ENCODE data around the gene KRTAP12-3. TPM values are rescaled to one million over a fixed set of nuclear protein-coding genes. Genes with fewer than 3 reads are reported as not detected.
"Not testable (repeated sequence)": the region's sequence is repeated elsewhere in the genome, so short reads cannot be mapped to it uniquely, and the experiment has no call there.

KRTAP12-3 gene
- total and polyA plus RNA-seq, 4 donors, result not detected

DNA sequence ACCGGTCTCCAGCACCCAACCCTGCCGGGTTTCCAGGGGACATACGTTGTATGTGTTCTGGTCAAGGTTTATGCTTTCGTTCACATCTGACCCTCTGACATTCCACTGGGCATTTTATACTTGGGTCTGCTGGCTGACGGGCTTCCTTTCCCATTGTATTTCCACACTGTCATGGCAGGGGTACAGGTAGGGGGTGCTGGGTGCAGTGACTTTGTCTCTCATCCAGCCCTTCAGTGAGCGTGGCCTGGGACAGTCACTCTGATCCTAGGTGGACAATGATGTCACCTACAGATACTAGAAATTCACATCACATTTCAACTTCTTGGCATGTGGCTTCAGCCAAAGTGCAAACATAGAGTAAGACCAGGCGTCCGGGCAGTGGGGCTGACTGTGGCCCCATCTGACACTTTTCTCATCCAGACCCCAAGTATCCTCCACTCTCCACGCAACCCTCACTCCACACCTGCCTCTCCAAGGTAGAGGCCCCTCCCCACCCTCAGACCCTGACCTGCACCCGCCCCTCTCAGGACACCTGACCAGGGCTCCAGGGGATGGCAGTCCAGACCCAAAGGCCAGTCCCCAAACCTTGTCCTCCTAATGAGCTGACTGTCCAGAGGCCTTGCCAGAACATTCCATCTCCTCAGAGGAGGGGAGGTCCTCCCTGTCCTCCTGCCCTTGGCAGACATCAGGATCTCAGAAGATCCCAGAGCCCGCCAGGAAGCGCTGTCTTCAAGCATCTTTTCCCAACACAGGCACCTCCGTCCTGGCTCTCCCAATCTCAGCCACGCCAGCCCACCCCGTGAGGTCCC lies 21.3 kb upstream of the KRTAP12-3 start:
- intact Hi-C loops (cut with DNase I), result no loop called here
- DNase-seq, result no peak
- WGBS, 2 donors, result 87 to 91% methylated on average over 15 of the region's 15 CpGs

GRCh38 chr21:44637018-44637850 lies 20.5 kb upstream of the KRTAP12-3 start, which contains the start of gene KRTAP10-10:
KRTAP10-10 (plus strand) TSS chr21:44637356; CDS start chr21:44637418, 62 bp downstream.
- Histone ChIP-seq H3K4me3 (ENCODE audit: low read length in 2 of 2) (no peak within 1 kb of the TSS), H3K9me3 (ENCODE audit: control insufficient read depth, low read length) (peaks cover 11% of the 10 kb centered on the region), H3K36me3 (ENCODE audit: control insufficient read depth in 1 of 2, insufficient read depth in 2 of 2, low read length in 1 of 2) (no peaks in the 10 kb centered on the region), H3K27me3 (ENCODE audit: control insufficient read depth in 1 of 2, insufficient read depth in 2 of 2, low read length in 1 of 2) (no peaks in the 10 kb centered on the region), H3K27ac (ENCODE audit: low read depth in 1 of 2, low read length in 2 of 2) (no peak within 1 kb of the TSS), H3K4me1 (ENCODE audit: control insufficient read depth in 1 of 2, insufficient read depth in 2 of 2, low read length in 2 of 2) (no peaks in the 10 kb centered on the region)
- WGBS, 2 donors, result 67 to 78% methylated on average over 17 to 21 of the region's 21 CpGs
- intact Hi-C loops (cut with DNase I), result no loop called here
- ATAC-seq (ENCODE audit: low FRiP score) (no peak), DNase-seq (no peak)

More for the DNA sequence above, 21.3 kb upstream of the KRTAP12-3 start:
- H3K27ac ChIP-seq (ENCODE audit: low read depth in 1 of 2, low read length in 2 of 2), result no peak overlapping the region
- no peak overlapping the region for H3K4me3 ChIP-seq (ENCODE audit: low read length in 2 of 2)
- no peaks in the 10 kb centered on the region for H3K36me3 ChIP-seq (ENCODE audit: control insufficient read depth in 1 of 2, insufficient read depth in 2 of 2, low read length in 1 of 2)
- H3K4me1 ChIP-seq (ENCODE audit: control insufficient read depth in 1 of 2, insufficient read depth in 2 of 2, low read length in 2 of 2), result no peaks in the 10 kb centered on the region
- no peaks in the 10 kb centered on the region for H3K27me3 ChIP-seq (ENCODE audit: control insufficient read depth in 1 of 2, insufficient read depth in 2 of 2, low read length in 1 of 2)
- ATAC-seq (ENCODE audit: low FRiP score), result no peak
- peaks cover 11% of the 10 kb centered on the region for H3K9me3 ChIP-seq (ENCODE audit: control insufficient read depth, low read length)

- H3K27ac ChIP-seq (ENCODE audit: low read depth in 1 of 2, low read length in 2 of 2); H3K4me3 ChIP-seq (ENCODE audit: low read length in 2 of 2); H3K27me3 ChIP-seq (ENCODE audit: control insufficient read depth in 1 of 2, insufficient read depth in 2 of 2, low read length in 1 of 2); H3K4me1 ChIP-seq (ENCODE audit: control insufficient read depth in 1 of 2, insufficient read depth in 2 of 2, low read length in 2 of 2); intact Hi-C loops (cut with DNase I); H3K36me3 ChIP-seq (ENCODE audit: control insufficient read depth in 1 of 2, insufficient read depth in 2 of 2, low read length in 1 of 2); DNase-seq; ATAC-seq (ENCODE audit: low FRiP score): not testable (repeated sequence)
- 56 to 72% methylated on average over 9 to 12 of the region's 12 CpGs for WGBS, 2 donors
- H3K9me3 ChIP-seq (ENCODE audit: control insufficient read depth, low read length), result peaks cover 11% of the 10 kb centered on the region
Measured at GRCh38 chr21:44637851-44638348, 19.8 kb upstream of the KRTAP12-3 start.

DNA sequence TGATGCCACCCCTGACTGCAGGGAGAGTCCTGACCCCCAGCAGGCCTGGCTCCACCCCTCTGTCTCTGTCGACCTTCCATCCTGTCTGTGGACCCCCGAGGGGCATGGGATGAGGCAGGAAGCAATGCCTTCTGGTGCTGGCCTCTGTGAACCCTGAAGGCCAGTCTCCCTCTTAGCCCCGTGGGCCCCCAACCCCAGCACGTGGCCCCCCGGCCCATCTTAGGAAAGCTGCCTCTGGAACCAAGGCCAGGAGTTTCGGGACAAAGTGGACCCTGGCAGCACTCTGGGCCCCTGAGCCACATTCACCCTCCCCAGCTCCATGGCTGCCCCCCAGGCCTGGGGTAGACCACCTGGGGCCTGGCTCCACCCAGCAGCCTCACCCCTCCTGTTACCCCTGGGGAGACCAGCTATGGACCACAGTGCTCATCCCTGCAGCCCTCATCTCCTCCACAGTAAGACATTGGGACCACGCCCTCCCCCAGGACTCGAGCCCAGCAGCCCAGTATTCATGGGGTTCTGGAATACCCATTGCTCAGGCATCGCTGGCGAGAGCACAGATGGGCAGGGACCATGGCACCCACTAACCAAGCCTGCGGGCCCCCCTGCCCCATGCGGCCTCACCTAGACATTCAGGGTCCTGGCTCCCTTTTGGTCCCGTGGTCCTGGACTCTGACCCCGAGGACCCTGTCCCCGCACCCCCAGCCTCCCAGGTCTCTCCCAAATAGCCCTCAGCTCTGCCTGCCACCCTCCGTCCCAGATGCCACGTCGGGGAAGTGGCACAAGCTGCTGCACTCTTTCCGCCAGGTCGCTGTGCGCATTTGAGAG lies 19.0 kb upstream of the KRTAP12-3 start:
- WGBS, 2 donors, result 81 to 83% methylated on average over 16 to 21 of the region's 21 CpGs
- H3K36me3 ChIP-seq (ENCODE audit: control insufficient read depth in 1 of 2, insufficient read depth in 2 of 2, low read length in 1 of 2); intact Hi-C loops (cut with DNase I); ATAC-seq (ENCODE audit: low FRiP score); DNase-seq; H3K27me3 ChIP-seq (ENCODE audit: control insufficient read depth in 1 of 2, insufficient read depth in 2 of 2, low read length in 1 of 2); H3K27ac ChIP-seq (ENCODE audit: low read depth in 1 of 2, low read length in 2 of 2); H3K4me3 ChIP-seq (ENCODE audit: low read length in 2 of 2); H3K4me1 ChIP-seq (ENCODE audit: control insufficient read depth in 1 of 2, insufficient read depth in 2 of 2, low read length in 2 of 2): not testable (repeated sequence)
- peaks cover 11% of the 10 kb centered on the region for H3K9me3 ChIP-seq (ENCODE audit: control insufficient read depth, low read length)

GRCh38 chr21:44639331-44639655 lies 18.4 kb upstream of the KRTAP12-3 start:
- Histone ChIP-seq H3K27me3 (ENCODE audit: control insufficient read depth in 1 of 2, insufficient read depth in 2 of 2, low read length in 1 of 2) (peaks cover 0 to 2% of the 10 kb centered on the region in 2 donors), H3K9me3 (ENCODE audit: control insufficient read depth, low read length) (peaks cover 13% of the 10 kb centered on the region), H3K36me3 (ENCODE audit: control insufficient read depth in 1 of 2, insufficient read depth in 2 of 2, low read length in 1 of 2) (no peaks in the 10 kb centered on the region), H3K4me1 (ENCODE audit: control insufficient read depth in 1 of 2, insufficient read depth in 2 of 2, low read length in 2 of 2) (no peaks in the 10 kb centered on the region), H3K4me3 (ENCODE audit: low read length in 2 of 2) (no peak overlapping the region), H3K27ac (ENCODE audit: low read depth in 1 of 2, low read length in 2 of 2) (no peak overlapping the region)
- ATAC-seq (ENCODE audit: low FRiP score) (no peak), DNase-seq (no peak)
- 83% methylated on average over 12 of the region's 12 CpGs for WGBS, 2 donors
- intact Hi-C loops (cut with DNase I), result no loop called here

DNA sequence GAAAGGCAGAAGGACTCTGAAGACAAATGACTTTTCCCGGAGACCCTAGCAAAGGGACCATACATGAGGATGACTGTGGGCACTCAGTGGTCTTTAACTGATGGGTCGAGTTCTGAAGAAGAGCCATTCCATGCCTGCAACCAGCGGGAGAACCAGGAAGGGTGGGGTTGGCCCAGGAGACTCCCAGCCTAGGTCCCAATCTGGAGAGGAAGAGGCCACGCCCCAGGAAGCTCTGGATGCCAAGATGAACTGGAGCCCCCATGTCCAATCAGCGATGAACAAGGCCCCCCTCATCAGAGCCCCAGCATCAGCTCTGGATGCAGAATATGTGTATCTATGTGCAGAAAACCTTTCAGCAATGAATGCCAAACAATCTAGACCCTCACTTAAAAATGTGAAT lies 17.0 kb upstream of the KRTAP12-3 start:
- ATAC-seq (ENCODE audit: low FRiP score), result no peak
- no peak overlapping the region for H3K27ac ChIP-seq (ENCODE audit: low read depth in 1 of 2, low read length in 2 of 2)
- intact Hi-C loops (cut with DNase I), result no loop called here
- H3K9me3 ChIP-seq (ENCODE audit: control insufficient read depth, low read length), result peaks cover 13% of the 10 kb centered on the region
- H3K4me3 ChIP-seq (ENCODE audit: low read length in 2 of 2), result no peak overlapping the region
- no peaks in the 10 kb centered on the region for H3K36me3 ChIP-seq (ENCODE audit: control insufficient read depth in 1 of 2, insufficient read depth in 2 of 2, low read length in 1 of 2)
- peaks cover 0 to 2% of the 10 kb centered on the region in 2 donors for H3K27me3 ChIP-seq (ENCODE audit: control insufficient read depth in 1 of 2, insufficient read depth in 2 of 2, low read length in 1 of 2)
- no peak for DNase-seq
- 92 to 95% methylated on average over 5 of the region's 5 CpGs for WGBS, 2 donors
- no peaks in the 10 kb centered on the region for H3K4me1 ChIP-seq (ENCODE audit: control insufficient read depth in 1 of 2, insufficient read depth in 2 of 2, low read length in 2 of 2)

DNA sequence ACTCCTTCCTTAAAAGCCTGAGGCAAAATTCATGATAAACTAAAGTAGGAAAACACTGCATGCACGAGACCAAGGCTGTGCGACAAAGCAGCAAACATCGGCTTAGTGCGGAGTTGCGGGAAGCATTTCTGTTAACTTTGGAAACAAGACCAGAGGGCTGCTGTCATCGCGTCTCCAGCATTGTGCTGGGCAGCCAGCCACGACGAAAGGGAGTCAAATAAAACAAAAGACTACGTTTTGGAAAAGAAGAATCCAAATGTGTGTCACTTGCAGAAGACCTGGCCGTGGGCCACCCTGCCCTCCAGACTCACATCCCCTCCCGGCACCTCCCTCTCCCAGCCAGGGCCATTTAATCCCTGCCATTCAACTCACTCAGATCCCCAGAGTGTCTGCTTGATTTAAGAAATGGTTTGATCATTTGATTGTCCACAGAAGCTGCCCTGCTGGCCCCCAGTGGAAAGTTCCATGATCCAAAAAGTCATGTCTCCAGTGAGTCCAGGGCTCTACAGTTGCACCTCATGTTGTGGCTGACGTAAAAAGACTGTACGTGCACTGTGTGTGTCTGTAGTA lies 13.9 kb upstream of the KRTAP12-3 start:
- H3K27me3 ChIP-seq (ENCODE audit: control insufficient read depth in 1 of 2, insufficient read depth in 2 of 2, low read length in 1 of 2), result peaks cover 0 to 2% of the 10 kb centered on the region in 2 donors
- intact Hi-C loops (cut with DNase I), result no loop called here
- WGBS, 2 donors, result 9 to 14% methylated on average over 14 of the region's 14 CpGs

GRCh38 chr21:44644878-44645277 lies 12.9 kb upstream of the KRTAP12-3 start:
- 48% methylated on average over 2 of the region's 2 CpGs for WGBS, 2 donors
- Histone ChIP-seq H3K27ac (ENCODE audit: low read depth in 1 of 2, low read length in 2 of 2) (no peak overlapping the region), H3K4me1 (ENCODE audit: control insufficient read depth in 1 of 2, insufficient read depth in 2 of 2, low read length in 2 of 2) (no peaks in the 10 kb centered on the region), H3K36me3 (ENCODE audit: control insufficient read depth in 1 of 2, insufficient read depth in 2 of 2, low read length in 1 of 2) (no peaks in the 10 kb centered on the region), H3K4me3 (ENCODE audit: low read length in 2 of 2) (no peak overlapping the region), H3K9me3 (ENCODE audit: control insufficient read depth, low read length) (peaks cover 11% of the 10 kb centered on the region), H3K27me3 (ENCODE audit: control insufficient read depth in 1 of 2, insufficient read depth in 2 of 2, low read length in 1 of 2) (peaks cover 0 to 2% of the 10 kb centered on the region in 2 donors)
- intact Hi-C loops (cut with DNase I), result no loop called here
- ATAC-seq (ENCODE audit: low FRiP score) (no peak), DNase-seq (no peak)

More for the DNA sequence above, 13.9 kb upstream of the KRTAP12-3 start:
- Histone ChIP-seq H3K36me3 (ENCODE audit: control insufficient read depth in 1 of 2, insufficient read depth in 2 of 2, low read length in 1 of 2) (no peaks in the 10 kb centered on the region), H3K9me3 (ENCODE audit: control insufficient read depth, low read length) (peaks cover 13% of the 10 kb centered on the region), H3K4me1 (ENCODE audit: control insufficient read depth in 1 of 2, insufficient read depth in 2 of 2, low read length in 2 of 2) (no peaks in the 10 kb centered on the region), H3K4me3 (ENCODE audit: low read length in 2 of 2) (no peak overlapping the region), H3K27ac (ENCODE audit: low read depth in 1 of 2, low read length in 2 of 2) (no peak overlapping the region)
- DNase-seq (no peak), ATAC-seq (ENCODE audit: low FRiP score) (no peak)
